Sigmoid colon (tissue), 4 donors: Measurements from ENCODE around the gene RHOJ.

Source experiments
- CTCF ChIP-seq, 4 experiments: fragments of 450-650 bp in 3 of 4; fragments of 200-600 bp in 1 of 4; IDR thresholded peaks; one replicate each; pipeline ENCODE4 v1.5.1; 2016 to 2019; ENCODE audit warnings: antibody characterized with exemption in 4 of 4, mild to moderate bottlenecking in 3 of 4, moderate library complexity in 2 of 4
- EP300 ChIP-seq, 4 donors: sonication (generic); formaldehyde crosslinking; IDR thresholded peaks; one replicate each; pipeline ENCODE4 v1.6.1; 2017; ENCODE audit warnings: antibody characterized with exemption in 4 of 4
- POLR2A ChIP-seq, 2 donors: fragments of 450-650 bp; IDR thresholded peaks; one replicate each; pipeline ENCODE4 v1.6.1; 2016; ENCODE audit warnings: antibody characterized with exemption in 2 of 2, mild to moderate bottlenecking in 2 of 2, moderate library complexity in 2 of 2
- POLR2AphosphoS5 ChIP-seq, 4 donors: sonication (generic); formaldehyde crosslinking; IDR thresholded peaks; one replicate each; pipeline ENCODE4 v1.6.1; 2017; ENCODE audit warnings: antibody characterized with exemption in 4 of 4

GRCh38 chr14:63164108-63164683 lies 40.0 kb upstream of the RHOJ start:
- TF ChIP-seq POLR2AphosphoS5 (IDR thresholded peaks at IDR 0.05) (no peak), CTCF (IDR thresholded peaks at IDR 0.05) (no peak), EP300 (IDR thresholded peaks at IDR 0.05) (no peak), POLR2A (IDR thresholded peaks at IDR 0.05) (no peak)
